WERI-Rb-1 (cell line): ENCODE data around the gene UBR4.

ENCODE experiments used
- DNase-seq: peaks from one replicate; pipeline ENCODE4 v3.0.0-alpha.2; 2020
- H3K27ac ChIP-seq: fragments of 250-450 bp; sonication (Bioruptor Pico); 2 replicates; pipeline ENCODE4 v1.5.1; 2020; ENCODE audit warnings: mild to moderate bottlenecking, moderate library complexity
- H3K27me3 ChIP-seq: fragments of 250-450 bp; sonication (Bioruptor Pico); 2 replicates; pipeline ENCODE4 v1.5.1; 2021; ENCODE audit warnings: mild to moderate bottlenecking, low read depth, moderate library complexity; ENCODE audit not compliant: insufficient read depth, severe bottlenecking
- H3K36me3 ChIP-seq: fragments of 250-450 bp; sonication (Bioruptor Pico); 2 replicates; pipeline ENCODE4 v1.5.1; 2020; ENCODE audit warnings: mild to moderate bottlenecking, moderate library complexity
- H3K4me3 ChIP-seq: 2 replicates; pipeline ENCODE4 v1.5.1; 2011; ENCODE audit warnings: low read depth, mild to moderate bottlenecking, control low read depth, low read length
- H3K9me3 ChIP-seq: fragments of 250-450 bp; sonication (Bioruptor Pico); 2 replicates; pipeline ENCODE4 v1.5.1; 2021; ENCODE audit warnings: mild to moderate bottlenecking, moderate library complexity; ENCODE audit not compliant: severe bottlenecking
- CTCF ChIP-seq: IDR thresholded peaks from 2 replicates; pipeline ENCODE4 v1.5.1; 2011; ENCODE audit warnings: low read depth, mild to moderate bottlenecking, control low read depth, inconsistent platforms, low read length

Gene UBR4

DNA sequence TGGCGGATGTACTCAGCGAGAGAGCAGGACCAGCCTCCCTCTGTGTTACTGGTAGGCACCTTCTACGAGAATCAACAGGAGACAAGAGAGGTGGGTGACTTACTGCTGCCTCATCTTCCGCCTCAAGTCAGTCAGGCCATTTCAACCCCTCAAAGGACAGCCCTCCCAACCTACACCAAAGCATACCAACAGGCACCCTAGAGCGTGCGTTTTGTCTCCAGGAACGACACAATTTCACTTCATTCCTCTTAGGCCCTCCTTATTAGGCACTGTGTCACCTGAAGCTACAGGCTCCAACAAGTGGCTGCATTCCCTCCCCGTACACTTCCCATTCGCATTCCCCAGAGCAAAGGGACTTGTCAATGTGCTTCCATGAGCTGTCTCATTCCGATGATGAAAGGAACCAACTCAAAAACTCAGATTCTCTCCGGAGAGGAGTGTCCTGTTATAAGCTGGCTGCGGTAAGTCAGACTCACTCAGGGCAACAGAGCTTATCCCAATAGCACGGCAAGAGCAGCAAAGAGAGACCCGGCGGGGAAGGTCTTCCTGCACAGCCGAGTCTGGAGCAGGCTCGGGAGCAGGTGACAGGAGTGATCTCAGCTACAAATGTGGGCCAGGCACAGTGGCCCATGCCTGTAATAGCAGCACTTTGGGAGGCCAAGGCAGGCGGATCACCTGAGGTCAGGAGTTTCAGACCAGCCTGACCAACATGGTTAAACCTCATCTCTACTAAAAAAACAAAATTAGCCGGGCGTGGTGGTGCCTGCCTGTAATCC is 133.0 kb downstream of the UBR4 start:
- no peaks in the 10 kb centered on the region for H3K9me3 ChIP-seq
- DNase-seq = no peak
- H3K27me3 ChIP-seq = no peaks in the 10 kb centered on the region
- peaks cover 90% of the 10 kb centered on the region for H3K36me3 ChIP-seq
- no peak for TF ChIP-seq CTCF
- no peak overlapping the region for H3K27ac ChIP-seq
- no peak overlapping the region for H3K4me3 ChIP-seq

DNA sequence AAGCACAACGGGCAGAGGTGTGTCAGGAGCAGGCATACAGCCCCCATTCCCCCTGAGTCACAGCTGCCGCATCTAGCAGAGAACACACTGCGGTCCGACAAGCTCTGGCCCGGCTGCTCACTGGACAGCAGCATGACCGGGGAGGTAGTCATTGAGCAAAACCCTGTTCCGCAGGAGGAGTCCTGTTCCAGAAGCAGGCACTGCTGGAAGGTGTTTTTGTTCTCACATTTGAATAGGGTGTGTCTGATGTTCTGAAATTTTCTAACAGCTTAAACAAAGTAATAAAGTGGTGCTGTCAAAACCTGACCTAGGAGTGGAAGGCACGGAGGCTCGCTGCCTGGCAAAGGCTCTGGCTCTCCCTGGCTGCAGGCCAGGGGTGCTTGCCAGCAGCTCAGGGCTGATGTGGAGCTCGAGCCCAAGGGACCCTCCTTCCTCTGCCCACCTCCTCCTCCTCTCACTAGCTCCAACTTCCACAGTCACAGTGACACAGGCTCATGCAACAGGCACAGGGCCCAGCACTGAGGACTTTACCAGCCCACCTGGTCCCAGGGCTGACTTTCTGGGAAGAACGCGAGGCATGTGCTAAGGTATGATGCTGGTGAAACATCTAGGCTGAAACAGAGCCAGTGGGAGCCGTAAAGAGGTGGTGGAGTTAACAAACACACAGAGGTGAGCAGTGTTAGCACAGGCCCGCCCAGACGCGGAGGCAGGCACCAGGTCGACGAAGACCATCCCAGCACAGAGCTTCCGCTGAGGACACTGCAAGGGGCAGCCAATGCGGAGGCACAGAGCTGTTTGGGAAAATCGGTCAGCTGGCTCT is 135.0 kb downstream of the UBR4 start:
- peaks cover 73% of the 10 kb centered on the region for H3K36me3 ChIP-seq

GRCh38 chr1:19074361-19074901 is 135.6 kb downstream of the UBR4 start:
- peaks cover 66% of the 10 kb centered on the region for H3K36me3 ChIP-seq
- no peak overlapping the region for H3K4me3 ChIP-seq
- H3K9me3 ChIP-seq = no peaks in the 10 kb centered on the region
- DNase-seq = no peak
- TF ChIP-seq CTCF = no peak
- H3K27me3 ChIP-seq = no peaks in the 10 kb centered on the region
- no peak overlapping the region for H3K27ac ChIP-seq

More for the DNA sequence above, 135.0 kb downstream of the UBR4 start:
- TF ChIP-seq CTCF = no peak
- H3K27me3 ChIP-seq = no peaks in the 10 kb centered on the region
- no peak overlapping the region for H3K4me3 ChIP-seq
- no peak overlapping the region for H3K27ac ChIP-seq
- no peaks in the 10 kb centered on the region for H3K9me3 ChIP-seq
- DNase-seq = no peak

- DNase-seq = no peak
- H3K27ac ChIP-seq = no peak overlapping the region
- H3K4me3 ChIP-seq = no peak overlapping the region
- no peaks in the 10 kb centered on the region for H3K9me3 ChIP-seq
- no peaks in the 10 kb centered on the region for H3K27me3 ChIP-seq
- peaks cover 58% of the 10 kb centered on the region for H3K36me3 ChIP-seq
- TF ChIP-seq CTCF = no peak
Measured at GRCh38 chr1:19073311-19074186, 136.5 kb downstream of the UBR4 start.

DNA sequence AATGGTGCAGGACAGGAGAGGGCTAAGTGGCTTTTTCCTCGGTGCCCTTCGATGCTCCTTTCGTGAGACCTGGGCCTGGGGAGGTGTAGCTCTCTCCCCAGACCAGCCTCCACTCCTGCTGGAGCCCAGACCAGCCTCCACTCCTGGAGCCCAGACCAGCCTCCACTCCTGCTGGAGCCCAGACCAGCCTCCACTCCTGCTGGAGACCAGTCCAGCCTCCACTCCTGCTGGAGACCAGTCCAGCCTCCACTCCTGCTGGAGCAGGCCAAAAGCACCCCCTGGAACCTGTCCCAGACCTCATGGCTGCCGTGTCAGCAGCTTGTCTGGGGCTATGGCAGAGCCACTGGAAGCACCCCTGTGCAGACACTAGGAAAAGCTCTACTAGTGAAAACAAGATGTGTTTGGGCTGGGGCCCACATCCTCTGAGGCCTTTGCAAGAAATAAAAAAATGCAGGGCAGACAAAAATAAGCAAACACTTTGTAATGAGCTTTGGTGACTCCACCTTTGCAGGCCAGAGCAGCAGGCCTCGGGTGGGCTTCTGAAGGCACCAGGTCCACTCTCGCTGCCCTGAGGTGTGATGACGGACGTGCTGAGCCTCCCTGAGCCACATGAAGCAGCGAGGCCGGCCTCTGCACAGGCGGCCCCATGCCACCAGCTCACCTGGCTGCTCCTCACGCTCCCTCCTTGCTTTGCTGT is 137.6 kb downstream of the UBR4 start:
- Histone ChIP-seq H3K4me3 (no peak overlapping the region), H3K9me3 (no peaks in the 10 kb centered on the region), H3K27ac (no peak overlapping the region), H3K27me3 (no peaks in the 10 kb centered on the region), H3K36me3 (peaks cover 50% of the 10 kb centered on the region)
- TF ChIP-seq CTCF = no peak
- no peak for DNase-seq
